NCI-H2081 (cell line): ENCODE results near the gene PDZK1IP1.
"Not testable (repeated sequence)": the region's sequence is repeated elsewhere in the genome, so short reads cannot be mapped to it uniquely, and the experiment has no call there.

Experiments used
- DNase-seq, 2 experiments: peaks; one replicate each; lab custom pipeline; 2025; lab: John Stamatoyannopoulos, UW

The PDZK1IP1 gene

DNA sequence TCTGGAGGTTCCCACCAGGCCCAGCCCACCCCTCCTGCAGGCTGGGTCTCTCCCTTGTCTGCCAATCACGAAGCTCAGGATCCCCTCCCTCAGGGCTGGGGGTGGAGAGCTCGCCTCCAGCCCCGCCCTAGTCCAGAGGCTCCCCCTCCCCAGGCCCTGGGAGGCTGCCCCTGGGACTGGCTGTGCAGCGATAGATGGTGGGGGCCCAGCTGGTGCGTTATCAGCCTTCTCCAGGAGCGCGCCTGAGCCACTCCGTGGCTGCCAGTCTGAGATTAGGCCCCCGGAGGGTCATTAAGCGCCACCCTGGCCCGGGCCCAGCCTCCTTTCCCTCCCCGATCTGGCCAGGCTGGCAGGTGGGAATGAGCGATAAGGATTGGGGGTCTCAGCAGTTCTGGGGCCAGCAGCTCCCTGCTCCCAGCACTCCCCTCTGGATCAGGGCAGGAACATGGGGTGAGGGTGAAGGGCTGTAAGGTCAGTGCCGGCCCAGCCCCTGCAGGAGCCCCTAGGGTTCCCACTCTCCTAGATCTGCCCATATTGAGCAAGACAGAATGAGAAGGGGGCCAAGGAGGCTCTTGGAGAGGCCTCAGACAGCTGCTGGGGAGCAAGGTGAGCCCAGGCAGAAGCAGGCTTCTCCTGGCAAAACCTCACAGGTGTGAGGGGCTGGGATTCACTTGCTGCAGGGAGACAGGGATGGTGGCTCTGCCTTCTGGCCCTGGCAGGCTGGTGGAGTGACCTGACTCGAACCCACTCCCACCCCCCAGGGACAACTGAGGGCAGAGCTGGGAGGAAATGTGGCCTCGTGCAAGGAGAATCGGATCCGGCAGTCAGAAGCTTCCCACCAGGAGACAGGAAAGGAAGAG is 8.5 kb downstream of the PDZK1IP1 start:
- no peak for DNase-seq

DNA sequence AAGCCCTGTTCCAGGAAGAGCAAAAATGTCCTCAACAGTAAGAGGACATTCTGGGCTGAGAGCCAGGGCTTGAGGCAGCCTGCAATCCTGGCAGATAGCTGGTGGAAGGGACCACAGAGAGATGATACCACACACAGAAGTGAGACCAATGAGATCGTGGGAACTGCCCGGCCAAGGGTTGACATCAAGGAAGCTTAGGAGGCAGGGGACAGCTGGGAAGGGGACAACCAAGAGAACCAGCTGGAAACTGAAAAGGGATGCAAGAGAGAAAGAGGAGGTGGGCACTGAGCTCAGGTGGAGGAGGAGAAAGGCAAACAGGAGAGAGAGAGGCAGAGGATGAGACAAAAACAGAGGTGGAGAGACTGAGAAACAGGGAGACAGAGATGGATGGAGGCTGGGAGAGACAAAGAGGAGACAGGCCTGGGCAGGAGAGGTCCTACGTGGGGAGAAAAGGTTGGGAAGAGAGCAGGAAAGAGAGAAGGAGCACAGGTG is 9.2 kb downstream of the PDZK1IP1 start:
- DNase-seq = no peak

DNA sequence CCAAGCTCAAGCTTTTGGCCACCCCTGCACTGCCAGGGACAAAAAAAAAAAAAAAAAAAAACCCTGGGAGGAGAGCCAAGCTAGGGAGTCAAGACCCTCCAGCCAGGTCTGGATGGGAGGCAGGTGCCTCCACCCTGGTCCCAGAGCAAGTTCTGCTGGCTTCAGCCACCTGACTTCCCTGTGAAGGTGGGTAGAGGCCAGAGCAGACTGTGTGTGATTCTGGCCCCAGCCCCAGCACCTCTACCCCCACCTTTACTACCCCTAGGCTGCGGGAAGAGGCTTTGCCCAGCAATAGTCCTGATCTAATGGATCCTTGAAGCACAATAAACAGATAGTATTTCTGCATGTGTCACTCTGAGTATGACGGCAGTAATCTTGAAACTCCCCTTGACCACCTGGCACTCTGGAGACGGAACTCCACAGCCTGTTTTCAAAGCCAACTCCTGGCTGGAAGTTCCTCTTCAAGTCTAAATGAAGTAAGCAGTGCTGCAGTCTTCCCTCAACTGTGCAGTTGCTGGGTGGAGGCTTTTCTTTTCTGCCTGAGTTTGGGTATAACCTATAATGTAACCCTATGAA is 9.8 kb downstream of the PDZK1IP1 start:
- DNase-seq = no peak

DNA sequence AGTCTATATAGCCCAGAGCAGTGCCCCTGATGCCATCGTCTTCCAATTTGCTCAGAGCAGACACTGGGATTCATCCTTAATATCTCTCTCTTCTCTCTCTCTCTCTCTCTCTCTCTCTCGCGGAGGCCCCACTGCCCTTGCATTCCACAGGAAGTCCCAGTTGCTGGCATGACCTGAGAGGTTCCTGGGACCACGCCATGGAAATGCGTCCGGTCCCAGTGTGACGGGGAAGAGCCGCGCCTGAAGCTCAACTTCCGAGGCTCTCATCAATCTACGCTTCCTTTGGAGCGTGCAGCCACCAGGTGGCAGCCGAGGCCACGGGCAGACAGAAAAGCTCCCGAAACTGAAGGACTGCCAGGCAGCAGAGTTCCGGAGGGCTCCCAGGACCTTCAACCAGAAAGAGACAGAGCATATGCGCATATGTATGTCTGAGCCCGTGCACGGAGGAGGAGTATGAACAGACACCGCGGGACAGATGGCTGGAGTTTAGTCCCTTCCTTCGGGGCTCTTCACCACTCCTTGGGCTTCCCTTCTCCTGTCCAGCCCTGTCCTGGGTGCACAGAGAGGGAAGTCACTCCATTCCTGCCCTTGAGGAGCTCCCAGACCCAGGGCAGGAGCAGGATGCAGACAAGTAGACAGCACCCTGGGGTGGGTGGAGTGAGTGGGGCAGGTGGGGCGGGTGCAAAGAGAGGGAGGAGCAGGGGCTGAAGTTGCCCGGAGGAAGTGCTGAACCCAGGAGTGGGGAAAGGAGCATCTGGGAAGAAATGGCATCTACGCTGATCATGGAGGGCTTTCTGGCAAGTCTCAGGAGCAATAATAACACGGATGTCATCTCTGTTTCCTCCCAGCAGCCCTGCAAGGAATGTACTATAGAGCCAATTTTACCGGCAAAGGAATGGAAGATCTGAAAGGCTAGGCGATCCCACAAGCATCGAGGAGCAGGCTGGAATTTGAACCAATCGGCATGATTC is 10.5 kb downstream of the PDZK1IP1 start:
- peak; percentile 92 to 93 for DNase-seq

DNA sequence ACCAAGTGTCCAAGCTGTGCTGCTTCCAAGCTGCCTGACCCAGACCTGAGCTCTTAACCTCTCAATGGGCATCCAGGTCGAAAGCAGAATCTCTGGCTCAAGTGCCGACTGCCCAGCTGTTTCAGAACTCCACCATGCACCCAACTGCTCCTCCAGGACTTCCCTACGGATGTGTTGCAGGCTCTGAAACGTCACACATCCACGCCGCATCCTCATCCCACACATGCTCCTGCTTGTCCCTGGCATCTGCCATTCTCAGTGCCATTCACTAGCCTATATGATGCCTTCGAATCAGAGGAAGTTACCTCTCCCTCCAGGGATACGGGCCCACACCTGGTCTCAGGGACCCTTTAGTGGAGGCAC is 11.2 kb downstream of the PDZK1IP1 start:
- no peak for DNase-seq

DNA sequence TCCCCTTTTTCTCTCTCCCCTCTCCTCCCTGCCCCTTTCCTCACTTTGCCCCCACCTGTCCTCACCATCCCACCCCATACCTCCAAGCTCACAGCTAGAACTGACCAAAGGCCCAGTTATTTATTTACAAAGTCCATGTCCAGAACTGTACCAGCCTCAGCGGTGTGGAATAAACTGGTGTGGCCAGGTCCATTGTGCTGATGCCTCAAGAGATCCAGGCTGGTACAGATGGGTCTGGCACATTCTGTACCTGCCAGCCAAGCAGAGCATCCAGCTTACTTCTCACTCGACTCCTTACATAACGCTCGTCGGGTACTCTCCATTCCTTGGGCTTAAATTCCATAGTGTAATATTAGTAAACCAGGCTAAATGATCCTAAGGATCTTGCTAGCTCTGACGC is 11.8 kb downstream of the PDZK1IP1 start:
- no peak for DNase-seq

DNA sequence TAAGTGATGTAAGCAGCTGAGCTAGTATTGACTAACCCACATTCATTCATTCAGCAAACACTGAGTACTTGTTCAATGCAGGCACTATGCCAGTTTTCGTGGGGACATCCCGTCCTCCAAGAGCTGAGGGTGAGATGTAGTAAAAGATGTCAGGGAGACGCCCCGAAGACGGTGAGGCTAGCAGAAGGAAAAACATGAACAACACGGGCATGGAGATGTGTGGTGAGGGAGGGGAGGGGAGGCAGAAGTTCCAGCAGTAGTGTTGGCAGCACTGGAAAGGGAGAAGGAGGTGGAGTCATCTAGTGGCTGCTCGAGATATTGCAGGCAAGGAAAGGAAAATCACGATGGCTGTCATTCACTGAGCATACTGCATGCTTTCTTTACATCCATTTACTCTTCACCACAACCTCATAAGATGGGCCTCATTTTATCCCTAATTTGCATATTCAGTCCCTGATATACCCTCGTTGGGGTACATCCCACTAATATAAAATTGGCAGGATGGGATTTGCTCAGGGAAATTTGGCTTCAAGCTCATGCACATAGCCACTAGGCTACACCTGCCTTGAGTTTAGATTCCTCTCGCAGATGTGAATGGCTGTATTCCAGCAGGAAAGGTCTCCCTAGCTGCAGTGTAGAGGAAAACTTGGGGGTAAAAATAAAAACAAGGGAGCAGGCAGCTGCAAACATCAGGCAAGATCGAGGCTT is 14.5 kb downstream of the PDZK1IP1 start:
- DNase-seq = peak; percentile 32 to 66

DNA sequence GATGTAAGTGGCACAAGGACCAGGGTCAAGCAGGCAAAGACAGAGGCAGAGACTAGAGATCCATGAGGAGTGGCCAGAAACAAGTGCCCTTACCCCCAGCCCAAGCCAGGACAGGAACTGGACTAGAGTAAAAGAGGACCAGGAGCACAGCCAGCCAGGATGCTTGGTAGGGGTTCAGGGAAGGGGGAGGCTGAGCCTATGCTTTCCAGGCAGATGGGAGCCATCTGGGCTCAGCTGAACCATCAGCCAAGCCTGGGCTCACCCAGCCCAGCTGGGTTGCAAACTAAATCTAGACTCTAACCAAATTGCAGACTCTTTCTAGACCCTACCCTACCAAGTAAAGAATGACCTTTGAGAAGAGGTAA is 15.2 kb downstream of the PDZK1IP1 start:
- DNase-seq = no peak

DNA sequence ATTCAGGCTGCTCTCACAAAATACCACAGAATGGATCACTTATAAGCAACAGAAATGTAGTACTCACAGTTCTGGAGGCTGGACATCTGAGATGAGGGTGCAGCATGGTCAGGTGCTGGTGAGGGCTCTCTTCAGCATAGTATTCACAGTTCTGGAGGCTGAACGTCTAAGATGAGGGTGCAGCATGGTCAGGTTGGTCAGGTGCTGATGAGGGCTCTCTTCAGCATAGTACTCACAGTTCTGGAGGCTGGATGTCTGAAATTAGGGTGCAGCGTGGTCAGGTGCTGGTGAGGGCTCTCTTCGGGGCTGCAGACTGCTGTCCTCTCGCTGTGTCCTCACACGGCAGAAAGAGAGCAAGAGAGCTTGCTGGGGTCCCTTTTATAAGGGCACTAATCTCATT is 17.1 kb downstream of the PDZK1IP1 start:
- no peak for DNase-seq

DNA sequence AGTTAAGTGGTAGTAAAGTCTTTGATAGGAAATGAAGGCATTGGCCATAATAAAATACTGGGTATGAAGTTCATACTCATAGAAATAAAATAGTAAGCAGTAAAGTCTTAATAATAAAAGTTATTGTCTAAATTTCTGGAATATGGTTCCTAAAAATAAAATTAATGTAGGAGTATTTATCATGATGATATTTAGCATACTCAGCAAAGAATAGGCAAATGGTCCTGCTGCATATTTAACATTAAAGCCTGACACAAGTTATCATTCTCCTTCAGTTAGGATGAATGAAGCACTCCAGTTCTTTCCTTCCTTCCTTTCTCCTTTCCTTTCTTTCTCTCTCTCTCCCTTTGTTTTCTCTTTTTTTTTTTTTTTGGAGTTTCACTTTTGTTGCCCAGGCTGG is 25.3 kb downstream of the PDZK1IP1 start:
- DNase-seq = no peak

DNA sequence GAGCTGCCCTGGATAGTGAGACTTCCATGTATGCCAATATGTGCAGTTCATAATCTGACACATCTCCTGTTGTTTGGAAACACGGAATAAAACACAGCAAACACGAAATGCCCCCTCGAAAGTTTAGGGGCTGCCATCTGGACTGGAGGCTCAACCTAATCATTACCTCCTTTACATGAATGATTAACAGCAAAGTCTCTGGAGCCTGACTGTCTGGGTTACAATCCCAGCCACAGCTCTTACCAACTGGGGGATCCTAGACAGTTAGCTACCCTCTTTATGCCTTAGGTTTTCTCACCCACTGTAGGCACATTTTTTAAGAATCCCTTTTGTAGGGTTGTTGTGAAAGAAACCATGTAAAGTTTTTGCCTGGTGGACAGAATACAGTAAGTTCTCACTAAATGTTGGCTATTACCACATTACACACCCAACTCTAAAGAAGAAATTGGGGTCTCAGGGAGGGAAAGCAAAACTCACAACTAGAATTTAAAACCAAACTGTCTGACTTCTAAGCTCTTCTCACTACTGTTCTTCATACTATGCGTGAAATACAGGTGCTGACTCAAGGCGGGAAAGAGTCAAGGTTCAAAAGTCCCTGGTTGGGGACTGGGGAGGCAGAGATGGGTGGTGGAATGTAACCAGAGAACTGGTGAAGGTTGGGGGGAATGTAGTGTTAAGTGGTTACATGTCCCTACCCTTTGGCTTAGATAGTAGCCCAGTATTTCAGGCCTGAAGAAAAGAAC is 28.4 kb downstream of the PDZK1IP1 start:
- DNase-seq = no peak

DNA sequence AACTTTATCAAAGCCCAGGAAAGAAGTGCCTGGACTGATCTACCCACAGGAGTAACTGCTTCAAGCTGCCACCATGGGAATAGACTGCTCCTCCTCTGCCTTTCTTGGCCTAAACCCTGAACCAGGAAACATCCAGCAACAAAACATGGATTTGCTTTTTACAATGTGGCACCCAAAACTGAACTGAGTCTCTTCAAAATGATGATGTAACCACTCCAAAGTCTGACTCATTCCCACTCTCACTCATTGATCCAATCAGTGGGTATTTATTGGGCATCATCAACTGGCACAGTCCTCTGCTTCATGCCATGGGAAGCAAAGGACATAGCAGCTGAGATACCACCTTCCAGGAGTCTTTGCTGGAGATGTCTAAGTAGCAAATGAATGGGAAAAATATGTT is 29.1 kb downstream of the PDZK1IP1 start:
- DNase-seq = no peak

DNA sequence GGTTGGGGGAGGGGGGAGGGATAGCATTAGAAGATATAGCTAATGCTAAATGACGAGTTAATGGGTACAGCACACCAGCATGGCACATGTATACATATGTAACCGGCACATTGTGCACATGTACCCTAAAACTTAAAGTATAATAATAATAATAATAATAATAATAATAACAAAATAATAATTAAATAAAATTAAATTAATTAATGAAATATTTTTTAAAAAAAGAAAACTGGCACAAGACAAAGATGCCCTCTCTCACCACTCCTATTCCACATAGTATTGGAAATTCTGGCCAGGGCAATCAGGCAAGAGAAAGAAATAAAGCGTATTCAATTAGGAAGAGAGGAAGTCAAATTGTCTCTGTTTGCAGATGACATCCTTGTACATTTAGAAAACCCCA is 31.9 kb downstream of the PDZK1IP1 start:
- DNase-seq = not testable (repeated sequence)

DNA sequence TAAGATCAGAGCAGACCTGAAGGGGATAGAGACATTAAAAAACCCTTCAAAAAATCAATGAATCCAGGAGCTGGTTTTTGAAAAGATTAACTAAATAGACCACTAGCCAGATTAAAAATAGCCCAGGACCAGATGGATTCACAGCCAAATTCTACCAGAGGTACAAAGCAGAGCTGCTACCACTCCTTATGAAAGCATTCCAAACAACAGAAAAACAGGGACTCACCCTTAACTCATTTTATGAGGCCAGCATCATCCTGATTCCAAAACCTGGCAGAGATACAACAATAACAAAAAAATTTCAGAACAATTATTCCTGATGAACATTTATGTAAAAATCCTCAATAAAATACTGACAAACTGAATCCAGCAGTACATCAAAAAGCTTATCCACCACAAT is 33.4 kb downstream of the PDZK1IP1 start:
- not testable (repeated sequence) for DNase-seq

DNA sequence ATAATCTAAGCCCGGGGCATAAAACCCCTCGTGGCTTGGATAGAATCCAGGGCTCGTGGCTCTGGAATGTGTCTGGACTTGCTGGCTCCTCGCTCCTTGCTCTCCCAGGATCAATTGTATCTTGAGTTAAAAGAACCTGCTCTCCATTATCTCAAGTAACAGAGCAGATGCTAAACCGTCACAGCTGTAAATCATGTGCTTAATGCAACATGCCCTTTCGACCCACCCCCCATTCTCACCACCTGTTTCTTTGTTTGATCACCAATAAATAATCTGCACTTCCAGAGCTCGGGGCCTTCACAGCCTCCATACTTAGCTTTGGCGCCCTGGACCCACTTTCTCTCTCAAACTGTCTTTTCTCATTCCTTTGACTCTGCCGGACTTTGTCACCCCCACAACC is 40.7 kb downstream of the PDZK1IP1 start:
- not testable (repeated sequence) for DNase-seq

DNA sequence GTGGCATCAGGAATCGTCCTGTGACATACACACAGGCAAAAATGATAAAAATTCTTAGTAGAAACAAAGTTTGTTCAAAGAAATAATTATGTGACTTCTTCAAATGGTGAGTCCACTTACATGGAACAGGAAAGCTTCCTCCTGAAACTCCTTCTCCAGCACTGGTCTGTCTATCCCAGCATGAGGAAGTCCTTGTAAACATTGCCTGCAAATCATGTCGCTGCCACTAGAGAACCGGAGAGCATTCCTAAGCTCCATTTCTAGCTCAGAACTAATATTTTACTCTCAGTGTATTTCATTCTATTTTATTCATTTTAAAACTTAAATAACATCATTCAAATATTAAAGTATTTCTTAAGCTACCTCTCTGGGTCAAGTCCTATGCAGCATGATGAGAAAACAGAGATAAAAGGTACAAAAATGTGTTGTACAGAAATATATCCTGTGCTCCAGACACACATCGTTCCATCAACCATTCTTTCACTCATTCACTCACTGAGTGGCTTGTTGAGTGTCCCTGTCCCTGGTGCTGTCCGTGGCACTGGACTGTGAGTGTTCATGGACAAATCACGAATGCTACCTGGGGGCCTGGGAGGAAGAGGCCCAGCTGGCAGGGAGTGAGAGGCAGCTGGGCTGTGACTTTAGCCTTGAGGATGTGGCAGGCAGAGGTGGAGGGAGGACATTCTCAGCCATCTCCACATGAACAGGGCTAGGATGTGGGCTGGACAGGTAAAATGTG is 42.6 kb downstream of the PDZK1IP1 start:
- no peak for DNase-seq

DNA sequence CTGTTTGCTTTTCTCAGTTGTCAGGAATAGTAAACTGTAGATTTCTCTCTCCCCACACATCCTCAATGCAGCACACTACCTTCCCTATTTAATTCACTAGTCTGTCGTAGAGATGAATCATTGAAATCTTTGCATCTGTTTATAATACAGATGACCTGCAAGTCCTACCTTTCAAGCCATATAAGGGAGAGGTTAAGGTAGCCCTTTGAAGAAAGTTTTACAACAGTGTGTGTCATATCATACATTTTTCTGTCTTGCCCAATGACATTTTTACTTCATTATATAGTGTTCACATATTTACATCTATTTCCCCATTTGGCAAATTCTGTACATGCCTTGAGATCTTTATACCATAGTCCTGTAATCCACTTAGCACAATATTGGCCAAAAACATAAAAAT is 43.3 kb downstream of the PDZK1IP1 start:
- DNase-seq = not testable (repeated sequence)

DNA sequence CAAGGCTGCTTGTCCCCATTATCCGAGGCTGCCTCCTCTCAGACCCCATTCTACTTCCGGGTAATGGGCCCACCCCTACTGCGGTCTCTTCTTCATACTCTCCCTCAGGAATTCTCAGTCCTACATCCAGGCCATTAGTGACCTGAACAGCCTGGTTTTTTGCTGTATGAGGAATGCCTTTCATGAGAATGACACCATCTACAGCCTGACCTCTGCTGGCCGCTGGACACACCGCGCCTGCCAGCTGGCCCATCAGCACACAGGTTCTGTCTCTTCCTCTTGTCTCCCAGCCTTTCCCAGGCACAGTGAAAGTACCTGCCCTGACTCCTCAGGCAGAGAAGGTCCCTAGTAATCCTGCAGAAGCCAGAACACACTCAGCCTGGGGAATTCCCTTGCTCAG is 46.2 kb downstream of the PDZK1IP1 start:
- not testable (repeated sequence) for DNase-seq

DNA sequence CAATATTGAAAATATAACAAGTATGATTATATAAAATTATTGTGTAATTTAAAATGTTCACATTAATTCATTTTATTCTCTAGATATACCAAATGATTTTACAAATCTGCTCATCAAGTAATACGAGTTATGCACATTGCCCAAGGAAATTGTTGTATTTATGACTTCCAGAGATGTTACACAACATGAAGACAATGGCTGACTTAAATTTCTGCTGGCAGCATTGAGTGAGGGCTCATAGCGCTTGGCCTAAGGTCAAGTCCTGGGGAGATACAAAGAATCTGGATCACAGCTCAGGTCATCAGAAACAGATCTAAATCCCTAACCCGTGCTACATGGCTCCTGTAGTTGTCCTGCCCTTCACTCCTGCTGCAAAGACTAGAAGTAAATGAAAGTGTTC is 49.5 kb downstream of the PDZK1IP1 start:
- not testable (repeated sequence) for DNase-seq

DNA sequence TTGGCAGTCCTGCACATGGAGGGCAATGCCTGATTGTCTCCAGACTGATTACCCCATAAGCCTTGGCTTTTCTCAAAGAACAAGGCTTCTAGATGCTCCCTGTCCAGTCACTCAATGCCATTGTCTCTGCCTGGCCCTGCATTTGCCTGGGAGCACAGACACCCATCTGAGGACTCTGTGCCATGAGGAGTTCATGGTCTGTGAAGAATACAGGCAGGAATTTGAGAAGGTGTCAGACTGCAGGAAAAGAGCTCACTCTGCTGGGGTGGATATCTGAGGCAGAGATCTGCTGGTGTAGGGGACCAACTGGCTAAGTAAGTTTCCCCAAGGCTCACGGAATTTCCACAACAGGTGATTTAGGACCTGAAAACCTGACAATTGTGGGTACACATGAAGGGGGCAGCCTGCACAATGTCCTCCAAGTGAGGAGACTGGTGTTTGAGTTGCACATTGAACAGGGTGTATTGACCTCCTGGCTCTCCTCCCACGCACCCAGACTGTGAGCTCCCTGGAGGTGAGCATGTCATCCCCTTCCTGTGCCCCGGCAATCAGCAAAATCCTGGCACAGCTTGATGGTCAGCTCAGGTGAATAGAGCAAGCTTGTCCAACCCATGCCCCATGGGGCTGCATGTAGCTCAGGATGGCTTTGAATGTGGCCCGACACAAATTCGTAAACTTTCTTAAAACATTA is 51.8 kb downstream of the PDZK1IP1 start:
- no peak for DNase-seq
